Testis (tissue), 2 donors: ENCODE data around the gene RHNO1.

ENCODE experiments used
- POLR2A ChIP-seq: fragments of 450-650 bp; IDR thresholded peaks from one replicate; pipeline ENCODE4 v1.6.1; 2017; ENCODE audit warnings: antibody characterized with exemption, mild to moderate bottlenecking, moderate library complexity
- TF ChIP-seq, protein P1 (sequence below), 3 experiments: fragments of 450-650 bp in 2 of 3; fragments of 200-600 bp in 1 of 3; sonication (generic) in 1 of 3; IDR thresholded peaks; one replicate each; pipeline ENCODE4 v1.5.1; 2016 to 2019; ENCODE audit warnings: antibody characterized with exemption in 3 of 3, mild to moderate bottlenecking in 2 of 3, moderate library complexity in 1 of 3

DNA sequence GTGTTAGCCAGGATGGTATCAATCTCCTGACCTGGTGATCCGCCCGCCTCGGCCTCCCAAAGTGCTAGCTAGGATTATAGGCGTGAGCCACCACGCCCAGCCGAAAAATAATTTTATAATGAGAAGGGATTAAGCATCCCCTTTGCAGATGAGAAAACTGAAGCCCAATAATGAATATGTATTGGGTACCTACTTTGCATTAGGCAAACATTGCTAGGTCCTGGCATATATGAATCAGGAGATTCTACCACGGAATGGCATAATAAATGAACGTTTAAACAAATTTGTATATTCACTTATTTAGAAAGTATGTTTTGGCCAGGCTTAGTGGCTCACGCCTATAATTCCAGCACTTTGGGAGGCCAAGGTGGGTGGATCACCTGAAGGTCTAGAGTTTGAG lies 46.0 kb downstream of the RHNO1 start:
- TF ChIP-seq, protein P1, sequence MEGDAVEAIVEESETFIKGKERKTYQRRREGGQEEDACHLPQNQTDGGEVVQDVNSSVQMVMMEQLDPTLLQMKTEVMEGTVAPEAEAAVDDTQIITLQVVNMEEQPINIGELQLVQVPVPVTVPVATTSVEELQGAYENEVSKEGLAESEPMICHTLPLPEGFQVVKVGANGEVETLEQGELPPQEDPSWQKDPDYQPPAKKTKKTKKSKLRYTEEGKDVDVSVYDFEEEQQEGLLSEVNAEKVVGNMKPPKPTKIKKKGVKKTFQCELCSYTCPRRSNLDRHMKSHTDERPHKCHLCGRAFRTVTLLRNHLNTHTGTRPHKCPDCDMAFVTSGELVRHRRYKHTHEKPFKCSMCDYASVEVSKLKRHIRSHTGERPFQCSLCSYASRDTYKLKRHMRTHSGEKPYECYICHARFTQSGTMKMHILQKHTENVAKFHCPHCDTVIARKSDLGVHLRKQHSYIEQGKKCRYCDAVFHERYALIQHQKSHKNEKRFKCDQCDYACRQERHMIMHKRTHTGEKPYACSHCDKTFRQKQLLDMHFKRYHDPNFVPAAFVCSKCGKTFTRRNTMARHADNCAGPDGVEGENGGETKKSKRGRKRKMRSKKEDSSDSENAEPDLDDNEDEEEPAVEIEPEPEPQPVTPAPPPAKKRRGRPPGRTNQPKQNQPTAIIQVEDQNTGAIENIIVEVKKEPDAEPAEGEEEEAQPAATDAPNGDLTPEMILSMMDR (IDR thresholded peaks at IDR 0.05), result no peak
- TF ChIP-seq POLR2A, result no peak
